HepG2 (cell line): ENCODE results near the gene OBSL1. TPM values are rescaled to one million over a fixed set of nuclear protein-coding genes. Genes with fewer than 3 reads are reported as not detected.

Source experiments
- AHR ChIP-seq: IDR thresholded peaks from 2 replicates; pipeline ENCODE4 v1.6.1; 2018; ENCODE audit warnings: missing genetic modification reagents, missing compliant biosample characterization
- HINFP ChIP-seq: sonication (generic); formaldehyde crosslinking; IDR thresholded peaks from 2 replicates; pipeline ENCODE4 v1.4.0; 2020; ENCODE audit warnings: low read depth, mild to moderate bottlenecking, missing genetic modification reagents
- KDM1A ChIP-seq: IDR thresholded peaks from 2 replicates; pipeline ENCODE4 v1.6.1; 2016; ENCODE audit warnings: missing compliant biosample characterization
- KDM6A ChIP-seq: IDR thresholded peaks from 2 replicates; pipeline ENCODE4 v1.6.1; 2016; ENCODE audit warnings: low read depth
- MATR3 ChIP-seq: sonication (generic); formaldehyde crosslinking; IDR thresholded peaks from 2 replicates; pipeline ENCODE4 v1.4.0; 2020; ENCODE audit warnings: missing genetic modification reagents
- PHF21A ChIP-seq: sonication (generic); formaldehyde crosslinking; IDR thresholded peaks from 2 replicates; pipeline ENCODE4 v1.5.0; 2020; ENCODE audit warnings: mild to moderate bottlenecking, missing genetic modification reagents
- PLRG1 ChIP-seq: fragments of 450-650 bp; conservative IDR thresholded peaks from 2 replicates; pipeline ENCODE4 v1.6.1; 2016
- SMARCE1 ChIP-seq: fragments of 450-650 bp; IDR thresholded peaks from 2 replicates; pipeline ENCODE4 v1.6.1; 2017; ENCODE audit warnings: borderline replicate concordance
- TMF1 ChIP-seq: sonication (generic); formaldehyde crosslinking; IDR thresholded peaks from 2 replicates; pipeline ENCODE4 v1.8.1; 2022; ENCODE audit warnings: low read depth, missing genetic modification reagents
- ZFP36L2 ChIP-seq: sonication (generic); formaldehyde crosslinking; IDR thresholded peaks from 2 replicates; pipeline ENCODE4 v1.4.0; 2020; ENCODE audit warnings: missing genetic modification reagents
- ZNF10 ChIP-seq: sonication (generic); formaldehyde crosslinking; IDR thresholded peaks from 2 replicates; pipeline ENCODE4 v1.4.0; 2020; ENCODE audit warnings: mild to moderate bottlenecking, low read depth, missing genetic modification reagents, borderline replicate concordance
- ZNF101 ChIP-seq: sonication (generic); formaldehyde crosslinking; IDR thresholded peaks from 2 replicates; pipeline ENCODE4 v1.4.0; 2020; ENCODE audit warnings: mild to moderate bottlenecking, low read depth, missing genetic modification reagents, borderline replicate concordance
- ZNF251 ChIP-seq: sonication (generic); formaldehyde crosslinking; IDR thresholded peaks from 2 replicates; pipeline ENCODE4 v1.9.0; 2021; ENCODE audit warnings: mild to moderate bottlenecking, missing genetic modification reagents
- ZNF263 ChIP-seq: sonication (generic); formaldehyde crosslinking; IDR thresholded peaks from 2 replicates; pipeline ENCODE4 v1.4.0; 2020; ENCODE audit warnings: missing genetic modification reagents
- ZNF282 ChIP-seq: fragments of 450-650 bp; IDR thresholded peaks from 2 replicates; pipeline ENCODE4 v1.6.1; 2018; ENCODE audit not compliant: partially characterized antibody
- ZNF318 ChIP-seq: sonication (generic); formaldehyde crosslinking; IDR thresholded peaks from 2 replicates; pipeline ENCODE4 v1.4.0; 2020; ENCODE audit warnings: mild to moderate bottlenecking, missing genetic modification reagents
- ZNF431 ChIP-seq: sonication (generic); formaldehyde crosslinking; IDR thresholded peaks from 2 replicates; pipeline ENCODE4 v1.9.0; 2022; ENCODE audit warnings: missing genetic modification reagents, low read depth, mild to moderate bottlenecking, borderline replicate concordance
- ZNF598 ChIP-seq: sonication (generic); formaldehyde crosslinking; IDR thresholded peaks from 2 replicates; pipeline ENCODE4 v1.5.1; 2020; ENCODE audit warnings: mild to moderate bottlenecking, missing genetic modification reagents, borderline replicate concordance
- ZNF737 ChIP-seq: sonication (generic); formaldehyde crosslinking; IDR thresholded peaks from 2 replicates; pipeline ENCODE4 v1.5.0; 2020; ENCODE audit warnings: missing genetic modification reagents, mild to moderate bottlenecking, borderline replicate concordance
- ZNF75D ChIP-seq: sonication (generic); formaldehyde crosslinking; IDR thresholded peaks from 2 replicates; pipeline ENCODE4 v1.8.1; 2023; ENCODE audit warnings: missing genetic modification reagents, mild to moderate bottlenecking, borderline replicate concordance
- ZNF883 ChIP-seq: sonication (generic); formaldehyde crosslinking; IDR thresholded peaks from 2 replicates; pipeline ENCODE4 v1.5.1; 2020; ENCODE audit warnings: mild to moderate bottlenecking, missing genetic modification reagents; ENCODE audit errors: not compliant biosample characterization
- polyA plus RNA-seq, 8 experiments: library from polyadenylated mRNA; depleted of rRNA in 3 of 8; stranded (reverse) in 7 of 8; unstranded in 1 of 8; fragments of >200 nt; fragmentation: Illumina TruSeq in 4 of 8; extraction: Trizol in 4 of 8; gene quantifications; 2 replicates each; pipeline versions ENCODE4 v1.2.1 to v1.2.3, GENCODE V29; 2011 to 2016; ENCODE audit warnings: low read depth in 4 of 8, missing spikeins in 1 of 8, mixed read lengths in 1 of 8; ENCODE audit not compliant: insufficient read depth in 1 of 8
- total RNA-seq, 5 experiments: library from RNA; depleted of rRNA; stranded (reverse); fragments of >200 nt; fragmentation: Illumina TruSeq; extraction: Trizol; gene quantifications; 2 replicates each; pipeline ENCODE4 v1.2.3, GENCODE V29; 2016; ENCODE audit warnings: low read depth in 1 of 5

OBSL1 gene
- total and polyA plus RNA-seq, 2 of the 13 experiments (the other 11 are each of a cell fraction or from before 2014, with no cell fraction given): 86.7 to 218 TPM

GRCh38 chr2:219571311-219572236, at the start of gene OBSL1 (continued):
- TF ChIP-seq ZNF318 (CRISPR knock-in tag): peak; percentile 33; the same call in 1 of the 2 replicates
- TF ChIP-seq ZNF598: peak; percentile 70; the same call in 1 of the 2 replicates
- TF ChIP-seq KDM1A (CRISPR knock-in tag): no peak
- no peak for TF ChIP-seq PLRG1
- no peak for TF ChIP-seq ZNF10
- TF ChIP-seq ZNF883 (CRISPR knock-in tag): peak; percentile 79
- no peak for TF ChIP-seq SMARCE1
- peak; percentile 88; the same call in 1 of the 2 replicates for TF ChIP-seq ZNF101 (CRISPR knock-in tag)
- TF ChIP-seq ZNF737 (CRISPR knock-in tag): 0 out of 2 replicates have a peak, but pooled peaks have one; percentile 27
- no peak for TF ChIP-seq ZNF282
- no peak; the same call in 1 of the 2 replicates for TF ChIP-seq TMF1 (CRISPR knock-in tag)
- no peak for TF ChIP-seq ZFP36L2 (CRISPR knock-in tag)
- TF ChIP-seq ZNF75D (CRISPR knock-in tag): no peak
- TF ChIP-seq AHR (CRISPR knock-in tag): no peak
- no peak for TF ChIP-seq MATR3
- peak; percentile 52; the same call in 1 of the 2 replicates for TF ChIP-seq HINFP (CRISPR knock-in tag)
- TF ChIP-seq ZNF431 (CRISPR knock-in tag): peak; percentile 20
- no peak for TF ChIP-seq ZNF251 (CRISPR knock-in tag)
- TF ChIP-seq KDM6A (CRISPR knock-in tag): peak; percentile 60; the same call in 1 of the 2 replicates
- TF ChIP-seq ZNF263 (CRISPR knock-in tag): peak; percentile 89
- peak; percentile 99 for TF ChIP-seq PHF21A (CRISPR knock-in tag)
